GM18505 (cell line): ENCODE results near the gene NCAN.

Experiments
- ATAC-seq: cut with Tn5 transposase; IDR thresholded peaks from one replicate; pipeline ENCODE4 v1.9.1; 2021; ENCODE audit not compliant: unreplicated experiment
- POLR2A ChIP-seq: IDR thresholded peaks from 4 replicates; pipeline ENCODE4 v1.6.1; 2011; ENCODE audit warnings: borderline replicate concordance; ENCODE audit not compliant: insufficient read depth, insufficient read length; ENCODE audit errors: extremely low read depth

NCAN gene

GRCh38 chr19:19267305-19267704 is 55.5 kb downstream of the NCAN start:
- ATAC-seq, result no peak
- no peak for TF ChIP-seq POLR2A

GRCh38 chr19:19268453-19269385 is 57.0 kb downstream of the NCAN start:
- no peak for ATAC-seq
- TF ChIP-seq POLR2A, result no peak

- no peak for TF ChIP-seq POLR2A
- no peak for ATAC-seq
These were observed 58.4 kb downstream of the NCAN start for GRCh38 chr19:19269952-19270694.

GRCh38 chr19:19270749-19271571 is 59.2 kb downstream of the NCAN start:
- ATAC-seq, result no peak
- TF ChIP-seq POLR2A, result no peak

GRCh38 chr19:19271828-19272599 is 60.3 kb downstream of the NCAN start:
- ATAC-seq, result no peak

GRCh38 chr19:19274146-19274545 is 62.4 kb downstream of the NCAN start:
- ATAC-seq, result no peak
- TF ChIP-seq POLR2A, result no peak

More at GRCh38 chr19:19271828-19272599, 60.3 kb downstream of the NCAN start:
- no peak for TF ChIP-seq POLR2A

- no peak for ATAC-seq
- TF ChIP-seq POLR2A, result no peak
These were observed 63.2 kb downstream of the NCAN start for GRCh38 chr19:19274716-19275565.

GRCh38 chr19:19276386-19276785 is 64.6 kb downstream of the NCAN start:
- TF ChIP-seq POLR2A, result no peak

GRCh38 chr19:19276851-19277250 is 65.1 kb downstream of the NCAN start:
- no peak for ATAC-seq
- no peak for TF ChIP-seq POLR2A

More at GRCh38 chr19:19276386-19276785, 64.6 kb downstream of the NCAN start:
- no peak for ATAC-seq

- no peak for TF ChIP-seq POLR2A
- no peak for ATAC-seq
These were observed 66.6 kb downstream of the NCAN start for GRCh38 chr19:19278315-19278714.

- no peak for ATAC-seq
- no peak for TF ChIP-seq POLR2A
These were observed 67.4 kb downstream of the NCAN start for GRCh38 chr19:19279062-19279612.

- no peak for TF ChIP-seq POLR2A
- no peak for ATAC-seq
These were observed 68.1 kb downstream of the NCAN start for GRCh38 chr19:19279853-19280252.

GRCh38 chr19:19280561-19280960 is 68.8 kb downstream of the NCAN start:
- no peak for TF ChIP-seq POLR2A
- ATAC-seq, result no peak
